GM18519 (cell line): ENCODE measurements around the gene OPCML.

ENCODE experiments used
- ATAC-seq: cut with Tn5 transposase; IDR thresholded peaks from one replicate; pipeline ENCODE4 v1.9.1; 2021; ENCODE audit warnings: mild to moderate bottlenecking, moderate library complexity; ENCODE audit not compliant: unreplicated experiment, low FRiP score

OPCML gene

GRCh38 chr11:132876239-132876638 lies 656.1 kb downstream of the OPCML start:
- no peak for ATAC-seq

GRCh38 chr11:132874638-132875037 lies 657.7 kb downstream of the OPCML start:
- ATAC-seq, result no peak

- ATAC-seq, result no peak
Measured at GRCh38 chr11:132873841-132874240, 658.5 kb downstream of the OPCML start.

- no peak for ATAC-seq
Measured at GRCh38 chr11:132872211-132872610, 660.1 kb downstream of the OPCML start.

GRCh38 chr11:132866783-132867545 lies 665.3 kb downstream of the OPCML start:
- ATAC-seq, result no peak

GRCh38 chr11:132865623-132866022 lies 666.7 kb downstream of the OPCML start:
- ATAC-seq, result no peak

- no peak for ATAC-seq
Measured at GRCh38 chr11:132864811-132865576, 667.3 kb downstream of the OPCML start.

- no peak for ATAC-seq
Measured at GRCh38 chr11:132862933-132863332, 669.4 kb downstream of the OPCML start.

- no peak for ATAC-seq
Measured at GRCh38 chr11:132862137-132862536, 670.2 kb downstream of the OPCML start.

GRCh38 chr11:132859306-132859705 lies 673.0 kb downstream of the OPCML start:
- no peak for ATAC-seq

- no peak for ATAC-seq
Measured at GRCh38 chr11:132858223-132858622, 674.1 kb downstream of the OPCML start.

- ATAC-seq, result no peak
Measured at GRCh38 chr11:132856032-132856431, 676.3 kb downstream of the OPCML start.

GRCh38 chr11:132855516-132855915 lies 676.8 kb downstream of the OPCML start:
- no peak for ATAC-seq

- ATAC-seq, result no peak
Measured at GRCh38 chr11:132853886-132854285, 678.4 kb downstream of the OPCML start.

GRCh38 chr11:132852361-132852760 lies 679.9 kb downstream of the OPCML start:
- no peak for ATAC-seq

GRCh38 chr11:132851247-132851646 lies 681.1 kb downstream of the OPCML start:
- ATAC-seq, result no peak

GRCh38 chr11:132850266-132850665 lies 682.0 kb downstream of the OPCML start:
- no peak for ATAC-seq

- ATAC-seq, result no peak
Measured at GRCh38 chr11:132848336-132848735, 684.0 kb downstream of the OPCML start.

GRCh38 chr11:132846075-132846474 lies 686.2 kb downstream of the OPCML start:
- ATAC-seq, result no peak

- ATAC-seq, result no peak
Measured at GRCh38 chr11:132844956-132845696, 687.2 kb downstream of the OPCML start.

GRCh38 chr11:132840660-132841059 lies 691.6 kb downstream of the OPCML start:
- no peak for ATAC-seq
